ENCODE data around the gene REPIN1.

Gene REPIN1

GRCh38 chr7:150368096-150368883 is at the start of gene REPIN1:
REPIN1 (plus strand) TSS chr7:150368822; CDS start chr7:150369712, 890 bp downstream.
- peak; percentile 65 for DNase-seq (ENCODE audit: low read depth)

GRCh38 chr7:150321788-150322113 is 46.9 kb upstream of the REPIN1 start:
- no peak for DNase-seq (ENCODE audit: low read depth)

- no peak for DNase-seq (ENCODE audit: low read depth)
These were observed 46.3 kb upstream of the REPIN1 start for GRCh38 chr7:150322114-150322832.

GRCh38 chr7:150322833-150323681 is 45.6 kb upstream of the REPIN1 start, which contains the start of the genes ACTR3C and LRRC61:
ACTR3C (minus strand) TSS chr7:150323545; CDS start chr7:150295296, 28,249 bp downstream.
LRRC61 (plus strand) TSS chr7:150323355; CDS start chr7:150336862, 13,507 bp downstream.
- no peak for DNase-seq (ENCODE audit: low read depth)

- DNase-seq (ENCODE audit: low read depth), result no peak
These were observed 44.8 kb upstream of the REPIN1 start for GRCh38 chr7:150323682-150324372.

GRCh38 chr7:150324373-150324961 is 44.2 kb upstream of the REPIN1 start:
- no peak for DNase-seq (ENCODE audit: low read depth)

- DNase-seq (ENCODE audit: low read depth), result no peak
These were observed 43.5 kb upstream of the REPIN1 start for GRCh38 chr7:150325110-150325611.

- no peak for DNase-seq (ENCODE audit: low read depth)
These were observed 42.7 kb upstream of the REPIN1 start for GRCh38 chr7:150325901-150326300.

- no peak for DNase-seq (ENCODE audit: low read depth)
These were observed 41.9 kb upstream of the REPIN1 start for GRCh38 chr7:150326657-150327268.

GRCh38 chr7:150327308-150327707 is 41.3 kb upstream of the REPIN1 start:
- DNase-seq (ENCODE audit: low read depth), result no peak

GRCh38 chr7:150329331-150330120 is 39.1 kb upstream of the REPIN1 start:
- no peak for DNase-seq (ENCODE audit: low read depth)

- no peak for DNase-seq (ENCODE audit: low read depth)
These were observed 38.3 kb upstream of the REPIN1 start for GRCh38 chr7:150330211-150330885.

- no peak for DNase-seq (ENCODE audit: low read depth)
These were observed 35.6 kb upstream of the REPIN1 start for GRCh38 chr7:150332852-150333635.

- DNase-seq (ENCODE audit: low read depth), result no peak
These were observed 35.0 kb upstream of the REPIN1 start for GRCh38 chr7:150333659-150334058.

GRCh38 chr7:150334108-150334507 is 34.5 kb upstream of the REPIN1 start:
- no peak for DNase-seq (ENCODE audit: low read depth)

GRCh38 chr7:150335108-150335773 is 33.4 kb upstream of the REPIN1 start:
- DNase-seq (ENCODE audit: low read depth), result no peak

- no peak for DNase-seq (ENCODE audit: low read depth)
These were observed 32.9 kb upstream of the REPIN1 start for GRCh38 chr7:150335774-150336112.

GRCh38 chr7:150336746-150337145 is 31.9 kb upstream of the REPIN1 start:
- no peak for DNase-seq (ENCODE audit: low read depth)
